HG02759 (cell line): Measurements from ENCODE around the gene EXT2.

Experiments
- ATAC-seq: cut with Tn5 transposase; IDR thresholded peaks from one replicate; pipeline ENCODE4 v1.9.1; 2021; ENCODE audit warnings: mild to moderate bottlenecking, moderate library complexity; ENCODE audit not compliant: unreplicated experiment

Gene EXT2

GRCh38 chr11:44282620-44283019, 187.1 kb downstream of the EXT2 start:
- ATAC-seq: no peak

- no peak for ATAC-seq
Observed at GRCh38 chr11:44285756-44286155, 190.3 kb downstream of the EXT2 start.

- ATAC-seq: peak; percentile 65
Observed at GRCh38 chr11:44286268-44286880, 190.9 kb downstream of the EXT2 start.

- ATAC-seq: no peak
Observed at GRCh38 chr11:44286911-44287310, 191.4 kb downstream of the EXT2 start.

GRCh38 chr11:44288133-44288526, 192.7 kb downstream of the EXT2 start:
- no peak for ATAC-seq

- ATAC-seq: no peak
Observed at GRCh38 chr11:44290208-44290607, 194.7 kb downstream of the EXT2 start.
